BLaER1 treated with 17β-estradiol and CSF1 and Interleukin-3, amounts not matched to agents 10 nM and 100 nM (cell line): ENCODE data around the gene RPN2.

Experiments
- H3K27ac ChIP-seq, 11 experiments: shearing (Covaris generic); formaldehyde crosslinking; 2 replicates each; pipeline ENCODE4 v1.8.1; 2022
- H3K27me3 ChIP-seq, 11 experiments: shearing (Covaris generic); formaldehyde crosslinking; 2 replicates each; pipeline ENCODE4 v1.8.1; 2022
- H3K36me3 ChIP-seq, 11 experiments: shearing (Covaris generic); formaldehyde crosslinking; 2 replicates each; pipeline ENCODE4 v1.8.1; 2022
- H3K4me1 ChIP-seq, 10 experiments: shearing (Covaris generic); formaldehyde crosslinking; 2 replicates each; pipeline ENCODE4 v1.8.1; 2022
- H3K4me2 ChIP-seq, 11 experiments: shearing (Covaris generic); formaldehyde crosslinking; 2 replicates each; pipeline ENCODE4 v1.8.1; 2022
- H3K4me3 ChIP-seq, 10 experiments: shearing (Covaris generic); formaldehyde crosslinking; 2 replicates each; pipeline ENCODE4 v1.8.1; 2022
- H3K9ac ChIP-seq, 11 experiments: shearing (Covaris generic); formaldehyde crosslinking; 2 replicates each; pipeline ENCODE4 v1.8.1; 2022
- H3K9me3 ChIP-seq, 11 experiments: shearing (Covaris generic); formaldehyde crosslinking; replicated peaks in 1 of 11; 2 replicates each; pipeline ENCODE4 v1.8.1; 2022
- H4K20me1 ChIP-seq, 11 experiments: shearing (Covaris generic); formaldehyde crosslinking; 2 replicates each; pipeline ENCODE4 v1.8.1; 2022
- Cebpa-rat ChIP-seq, 11 experiments: shearing (Covaris generic); IDR thresholded peaks; 2 replicates each; pipeline ENCODE4 v1.8.1; 2022

RPN2 gene

DNA sequence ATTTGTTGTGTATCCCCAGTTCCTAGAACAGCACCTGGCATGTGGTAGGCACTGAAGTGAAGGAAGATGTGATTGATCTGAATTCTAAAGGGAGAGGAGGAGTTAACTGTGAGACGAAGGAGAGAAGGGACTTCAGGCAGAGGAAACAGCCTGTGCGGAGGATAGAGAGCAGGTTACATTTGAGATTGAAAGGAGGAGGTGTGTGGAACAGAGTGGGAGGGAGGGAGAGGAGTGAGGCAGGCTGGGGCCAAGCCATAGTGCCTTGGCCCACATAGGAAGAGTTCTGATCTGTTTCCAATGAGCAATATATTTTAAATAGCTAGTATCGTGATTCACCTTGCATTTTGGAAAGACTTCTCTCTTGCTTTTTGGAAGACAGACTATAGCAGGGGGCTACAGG lies 14.1 kb downstream of the RPN2 start:
- H4K20me1 ChIP-seq: peaks cover 86 to 100% (median 100%) of the 10 kb centered on the region in 11 experiments
- no peaks in the 10 kb centered on the region for H3K27me3 ChIP-seq
- H3K27ac ChIP-seq: peak overlapping the region in 6 of 11 experiments; percentile 2 to 76 (median 63); a peak in 5 of 22 replicates
- H3K4me2 ChIP-seq: peak overlapping the region in 5 of 11 experiments; percentile 23 to 56 (median 45); a peak in 4 of 22 replicates
- no peak for TF ChIP-seq Cebpa-rat (IDR thresholded peaks at IDR 0.05)
- peaks cover 61 to 94% (median 78%) of the 10 kb centered on the region in 11 experiments for H3K36me3 ChIP-seq
- H3K4me1 ChIP-seq: peaks cover 32 to 66% (median 42%) of the 10 kb centered on the region in 10 experiments
- H3K9ac ChIP-seq: peak overlapping the region in 6 of 11 experiments; percentile 1 to 56 (median 26); a peak in 3 of 22 replicates
- H3K4me3 ChIP-seq: no peak overlapping the region
- no peaks in the 10 kb centered on the region for H3K9me3 ChIP-seq

DNA sequence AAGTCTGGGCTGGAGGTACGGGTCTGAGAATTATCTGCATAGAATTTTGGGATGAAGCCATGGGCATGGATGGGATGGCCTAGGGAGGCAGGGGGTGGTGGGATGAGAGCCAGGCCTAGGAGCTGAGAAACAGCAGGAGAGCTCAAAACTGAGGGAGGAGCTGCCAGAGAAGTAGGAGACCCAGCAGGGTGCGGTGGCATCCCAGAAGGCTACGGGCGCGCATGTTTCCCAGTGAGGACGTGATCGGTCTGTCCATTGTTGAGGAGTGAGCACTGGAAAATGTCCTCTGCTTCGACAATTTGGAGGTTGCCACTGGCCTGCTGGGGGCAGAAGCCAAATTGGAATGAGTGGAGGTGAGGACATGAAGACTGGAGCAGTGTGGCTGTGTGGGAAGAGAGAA lies 14.7 kb downstream of the RPN2 start:
- H3K27ac ChIP-seq: peak overlapping the region in 8 of 11 experiments; percentile 9 to 76 (median 60); a peak in 12 of 22 replicates
- H3K4me2 ChIP-seq: peak overlapping the region in 7 of 11 experiments; percentile 10 to 56 (median 42); a peak in 9 of 22 replicates
- H3K4me1 ChIP-seq: peaks cover 32 to 66% (median 42%) of the 10 kb centered on the region in 10 experiments
- H4K20me1 ChIP-seq: peaks cover 92 to 100% (median 100%) of the 10 kb centered on the region in 11 experiments
- peaks cover 61 to 94% (median 78%) of the 10 kb centered on the region in 11 experiments for H3K36me3 ChIP-seq
- H3K9ac ChIP-seq: peak overlapping the region in 9 of 11 experiments; percentile 1 to 60 (median 30); a peak in 8 of 22 replicates
- no peaks in the 10 kb centered on the region for H3K9me3 ChIP-seq
- no peak for TF ChIP-seq Cebpa-rat (IDR thresholded peaks at IDR 0.05)
- no peaks in the 10 kb centered on the region for H3K27me3 ChIP-seq
- no peak overlapping the region for H3K4me3 ChIP-seq

DNA sequence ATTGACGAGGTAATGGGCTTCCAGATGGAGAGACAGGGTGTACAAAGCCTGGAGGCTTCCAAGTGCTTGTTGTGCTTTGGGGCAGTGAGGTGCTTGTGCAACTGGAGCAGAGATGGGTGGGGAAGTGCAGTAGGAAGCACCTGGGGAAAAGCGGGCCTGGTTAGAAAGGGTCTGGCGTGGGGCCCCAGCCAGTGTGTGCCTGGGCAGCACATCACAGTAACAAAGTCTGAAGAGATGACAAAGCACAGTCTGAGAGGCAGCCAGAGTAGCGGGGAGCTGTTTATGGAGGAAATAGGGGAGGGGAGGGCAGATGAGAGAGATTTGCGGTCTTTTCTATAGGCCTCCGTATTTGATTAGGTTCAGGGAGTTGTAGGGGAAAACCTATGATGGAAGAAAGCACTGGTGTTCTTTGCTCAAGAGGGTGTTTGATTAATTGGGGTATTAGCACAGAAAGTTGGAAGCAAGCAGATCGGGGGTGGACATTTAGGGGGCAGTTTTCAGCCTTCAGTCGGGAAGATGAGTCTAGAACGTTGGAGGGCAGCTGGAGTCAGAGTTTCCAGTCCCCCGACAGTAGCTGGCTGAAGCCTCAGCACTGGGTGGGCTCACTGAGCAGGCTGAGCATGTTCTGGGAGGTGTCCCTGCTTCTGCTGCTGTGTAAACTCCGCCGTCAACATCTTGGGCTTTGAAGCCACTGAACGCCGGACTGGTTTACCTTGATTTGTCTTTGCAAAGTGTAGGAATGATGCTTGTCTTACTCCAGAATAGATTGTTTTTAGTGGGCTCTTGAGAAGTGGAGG lies 15.7 kb downstream of the RPN2 start:
- peak overlapping the region in 9 of 11 experiments; percentile 13 to 76 (median 62); a peak in 16 of 22 replicates for H3K27ac ChIP-seq
- no peaks in the 10 kb centered on the region for H3K9me3 ChIP-seq
- peaks cover 96 to 100% (median 100%) of the 10 kb centered on the region in 11 experiments for H4K20me1 ChIP-seq
- H3K36me3 ChIP-seq: peaks cover 61 to 94% (median 78%) of the 10 kb centered on the region in 11 experiments
- no peak overlapping the region for H3K4me3 ChIP-seq
- peak overlapping the region in 9 of 11 experiments; percentile 14 to 60 (median 39); a peak in 14 of 22 replicates for H3K9ac ChIP-seq
- H3K4me1 ChIP-seq: peaks cover 32 to 56% (median 42%) of the 10 kb centered on the region in 10 experiments
- no peaks in the 10 kb centered on the region for H3K27me3 ChIP-seq
- no peak for TF ChIP-seq Cebpa-rat (IDR thresholded peaks at IDR 0.05)
- peak overlapping the region in 10 of 11 experiments; percentile 10 to 56 (median 40); a peak in 16 of 22 replicates for H3K4me2 ChIP-seq

DNA sequence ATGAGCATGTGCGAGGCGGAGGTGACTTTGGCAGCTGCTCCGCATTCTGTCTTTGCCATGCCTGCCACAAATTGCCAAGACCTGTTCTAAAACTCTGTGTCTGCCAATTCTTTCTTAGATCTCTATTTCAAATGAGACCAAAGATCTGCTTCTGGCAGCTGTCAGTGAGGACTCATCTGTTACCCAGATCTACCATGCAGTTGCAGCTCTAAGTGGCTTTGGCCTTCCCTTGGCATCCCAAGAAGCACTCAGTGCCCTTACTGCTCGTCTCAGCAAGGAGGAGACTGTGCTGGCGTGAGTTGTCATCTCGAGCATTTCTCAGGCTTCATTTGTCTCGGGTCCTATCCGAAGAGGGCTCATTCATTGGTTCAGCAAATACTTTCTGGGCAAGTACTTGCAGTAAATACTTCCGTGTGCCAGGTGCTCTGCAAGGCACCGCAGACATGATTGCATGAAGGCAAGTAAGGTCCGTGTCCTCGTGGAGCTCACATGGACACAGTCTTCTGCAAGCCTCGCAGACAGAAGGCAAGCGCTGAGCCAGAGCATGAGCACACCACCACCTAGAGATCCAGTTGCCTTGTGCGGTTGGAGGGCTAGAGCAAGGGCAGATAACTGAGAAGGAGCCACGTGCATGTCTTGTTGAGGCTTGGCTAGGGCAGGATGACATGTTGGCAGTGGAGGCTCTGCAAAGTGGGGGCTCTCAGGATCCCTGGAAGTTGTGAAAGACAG lies 20.0 kb downstream of the RPN2 start:
- no peak overlapping the region for H3K27ac ChIP-seq
- peaks cover 80 to 96% (median 84%) of the 10 kb centered on the region in 11 experiments for H3K36me3 ChIP-seq
- no peak overlapping the region for H3K4me3 ChIP-seq
- H3K4me2 ChIP-seq: no peak overlapping the region
- H3K9me3 ChIP-seq: no peaks in the 10 kb centered on the region
- H4K20me1 ChIP-seq: peaks cover 76 to 100% (median 100%) of the 10 kb centered on the region in 11 experiments; a peak in 21 of 22 replicates
- no peak for TF ChIP-seq Cebpa-rat (IDR thresholded peaks at IDR 0.05)
- H3K9ac ChIP-seq: no peak overlapping the region
- no peaks in the 10 kb centered on the region for H3K27me3 ChIP-seq
- H3K4me1 ChIP-seq: peaks cover 6 to 14% (median 12%) of the 10 kb centered on the region in 10 experiments; a peak in 18 of 20 replicates

DNA sequence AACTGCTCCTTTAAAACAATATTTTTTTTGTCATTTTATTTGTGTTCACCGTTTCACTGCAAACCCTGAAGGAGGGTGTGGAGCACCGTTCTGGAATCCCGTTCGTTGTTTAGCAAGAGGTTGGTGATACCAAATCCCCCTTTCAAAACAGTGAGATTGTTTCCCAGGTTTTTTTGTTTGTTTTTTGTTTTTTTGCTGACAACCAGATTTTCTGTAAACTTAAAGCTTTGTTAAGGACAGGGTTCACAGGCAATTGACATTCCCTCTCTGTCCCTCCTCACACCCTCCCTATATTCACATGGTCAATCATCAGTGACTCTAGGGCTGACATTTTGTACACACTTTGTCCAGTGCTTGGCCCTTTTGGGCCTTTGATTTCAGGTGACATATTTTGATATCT lies 21.2 kb downstream of the RPN2 start:
- no peaks in the 10 kb centered on the region for H3K9me3 ChIP-seq
- H4K20me1 ChIP-seq: peaks cover 71 to 100% (median 98%) of the 10 kb centered on the region in 11 experiments; a peak in 21 of 22 replicates

DNA sequence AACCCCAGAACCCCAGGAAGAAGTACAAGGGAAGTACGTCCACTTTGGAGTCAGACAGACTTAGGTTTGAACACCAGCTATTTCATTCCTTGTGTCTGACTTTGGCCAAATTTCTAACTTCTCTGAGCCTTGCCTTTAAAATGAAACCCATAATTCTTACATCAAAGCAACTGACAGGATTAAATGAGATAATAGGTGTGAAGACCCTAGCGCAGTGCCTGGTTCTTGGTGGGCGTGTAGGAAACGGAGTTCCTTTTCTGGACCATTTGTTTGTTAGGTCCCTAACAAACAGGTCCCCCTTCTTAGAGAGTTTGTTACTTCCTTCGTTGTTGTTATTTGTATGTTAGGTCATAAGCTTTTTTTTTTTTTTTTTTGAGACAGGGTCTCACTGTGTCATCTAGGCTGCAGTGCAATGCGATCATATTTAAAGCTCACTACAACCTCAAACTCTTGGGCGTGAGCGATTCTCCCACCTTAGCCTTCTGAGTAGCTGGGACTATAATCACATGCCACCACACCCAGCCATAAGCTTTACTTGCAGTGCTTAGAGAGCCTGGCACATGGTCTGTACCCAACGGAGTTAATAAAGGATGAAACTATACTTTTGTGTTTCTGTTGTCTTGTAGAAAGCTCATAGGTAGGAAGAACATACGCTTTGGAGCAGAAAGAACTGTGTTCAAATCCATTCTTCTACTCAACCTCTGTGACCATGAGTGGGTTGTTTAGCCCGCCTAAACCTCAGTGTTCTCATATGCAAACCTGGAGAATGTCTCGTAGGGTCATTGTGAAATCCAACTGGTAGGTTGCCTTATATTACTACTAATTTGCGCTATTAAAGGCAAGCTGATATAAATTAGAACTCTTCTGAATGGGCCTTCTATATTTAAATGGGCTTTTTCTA lies 22.0 kb downstream of the RPN2 start:
- H3K4me3 ChIP-seq: no peak overlapping the region
- no peak for TF ChIP-seq Cebpa-rat (IDR thresholded peaks at IDR 0.05)
- no peak overlapping the region for H3K9ac ChIP-seq
- no peak overlapping the region for H3K4me2 ChIP-seq
- no peaks in the 10 kb centered on the region for H3K4me1 ChIP-seq
- H3K36me3 ChIP-seq: peaks cover 97 to 100% (median 99%) of the 10 kb centered on the region in 11 experiments
- no peak overlapping the region for H3K27ac ChIP-seq
- H3K9me3 ChIP-seq: no peaks in the 10 kb centered on the region
- peaks cover 69 to 100% (median 91%) of the 10 kb centered on the region in 11 experiments; a peak in 21 of 22 replicates for H4K20me1 ChIP-seq
- no peaks in the 10 kb centered on the region for H3K27me3 ChIP-seq

More for the DNA sequence above, 21.2 kb downstream of the RPN2 start:
- no peak for TF ChIP-seq Cebpa-rat (IDR thresholded peaks at IDR 0.05)
- H3K4me2 ChIP-seq: no peak overlapping the region
- H3K27ac ChIP-seq: no peak overlapping the region
- H3K4me3 ChIP-seq: no peak overlapping the region
- H3K36me3 ChIP-seq: peaks cover 89 to 97% (median 92%) of the 10 kb centered on the region in 11 experiments
- no peak overlapping the region for H3K9ac ChIP-seq
- H3K27me3 ChIP-seq: no peaks in the 10 kb centered on the region
- H3K4me1 ChIP-seq: peaks cover 0 to 2% (median 0%) of the 10 kb centered on the region in 10 experiments; a peak in 2 of 20 replicates

DNA sequence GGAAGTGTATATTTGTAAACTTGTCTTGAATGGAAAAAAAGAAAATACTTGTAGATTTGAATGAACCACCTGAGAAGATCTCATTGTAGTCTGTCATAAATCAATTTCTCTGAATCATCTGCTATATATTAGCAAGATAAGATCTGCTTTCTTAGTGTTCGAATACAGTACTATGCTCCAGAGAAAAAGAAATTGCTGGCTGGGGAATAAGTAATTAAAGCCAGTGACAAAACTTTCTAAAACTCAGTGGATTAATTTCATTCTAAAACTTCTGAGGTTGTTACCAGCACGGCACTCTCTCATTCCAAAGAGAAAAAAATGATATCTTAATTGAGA lies 22.7 kb downstream of the RPN2 start:
- no peak overlapping the region for H3K9ac ChIP-seq
- H4K20me1 ChIP-seq: peaks cover 64 to 97% (median 85%) of the 10 kb centered on the region in 11 experiments; a peak in 21 of 22 replicates
- no peak for TF ChIP-seq Cebpa-rat (IDR thresholded peaks at IDR 0.05)
- H3K4me3 ChIP-seq: no peak overlapping the region
- no peak overlapping the region for H3K27ac ChIP-seq
- H3K36me3 ChIP-seq: peaks cover 98 to 100% (median 100%) of the 10 kb centered on the region in 11 experiments
- no peaks in the 10 kb centered on the region for H3K27me3 ChIP-seq
- H3K4me1 ChIP-seq: no peaks in the 10 kb centered on the region
- H3K9me3 ChIP-seq: no peaks in the 10 kb centered on the region
- H3K4me2 ChIP-seq: no peak overlapping the region

DNA sequence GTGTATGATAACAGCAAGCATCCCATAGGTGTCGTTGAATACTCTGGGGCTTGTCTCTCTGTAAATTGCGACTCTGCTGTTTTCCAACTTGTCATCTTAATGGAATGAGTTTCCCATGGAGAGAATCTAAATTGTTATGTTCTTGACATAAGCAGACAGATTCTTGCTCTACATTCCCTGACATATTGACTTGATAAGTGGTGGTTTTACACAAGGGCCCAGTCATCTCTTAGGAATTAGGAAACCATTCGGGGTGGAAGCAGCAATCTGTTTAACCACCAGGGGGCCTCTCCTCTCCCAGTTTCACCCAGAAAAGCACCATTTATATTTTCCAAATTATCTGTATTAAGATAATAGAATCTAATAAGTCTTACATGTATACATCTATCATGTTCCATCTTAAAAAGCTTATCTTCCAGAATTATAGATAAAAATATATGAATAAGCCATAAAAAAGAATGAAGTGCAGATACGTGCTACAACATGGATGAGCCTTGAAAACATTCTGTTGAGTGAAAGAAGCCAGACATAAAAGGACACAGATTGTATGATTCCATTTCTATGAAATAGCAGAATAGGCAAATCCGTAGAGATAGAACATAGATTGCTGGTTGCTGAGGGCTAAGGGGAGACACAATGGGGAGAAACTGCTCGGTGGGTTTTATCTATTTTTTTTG lies 23.3 kb downstream of the RPN2 start:
- no peak for TF ChIP-seq Cebpa-rat (IDR thresholded peaks at IDR 0.05)
- Histone ChIP-seq H3K36me3 (peaks cover 98 to 100% (median 100%) of the 10 kb centered on the region in 11 experiments), H3K27me3 (no peaks in the 10 kb centered on the region), H3K4me3 (no peak overlapping the region), H4K20me1 (peaks cover 58 to 97% (median 80%) of the 10 kb centered on the region in 11 experiments; a peak in 21 of 22 replicates), H3K27ac (no peak overlapping the region), H3K4me2 (no peak overlapping the region), H3K9me3 (no peaks in the 10 kb centered on the region), H3K9ac (no peak overlapping the region), H3K4me1 (no peaks in the 10 kb centered on the region)
